Measurements from ENCODE around the gene ANKMY2.

Gene ANKMY2

DNA sequence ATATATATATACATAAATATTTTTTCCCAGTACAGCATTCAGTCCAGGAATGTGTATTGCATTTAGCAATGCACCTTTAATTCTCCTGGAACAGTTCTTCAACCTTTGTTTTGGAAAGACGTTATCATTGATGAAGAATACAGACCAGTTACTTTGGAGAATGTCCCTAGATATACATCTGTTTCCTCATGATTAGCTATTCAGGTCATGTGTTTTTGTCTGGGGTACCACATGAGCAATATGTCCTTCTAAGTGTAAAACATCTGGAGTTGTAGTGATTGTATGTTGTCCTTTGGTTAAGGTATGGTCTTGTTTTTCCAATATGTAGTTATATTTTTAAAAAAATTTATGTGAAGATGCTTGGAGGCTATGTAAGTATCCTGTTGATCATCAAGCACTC lies 10.6 kb upstream of the ANKMY2 start:
- FAIRE-seq (no peak), DNase-seq (ENCODE audit: insufficient read length) (no peak)
- TF ChIP-seq TAF1 (IDR thresholded peaks at IDR 0.05; ENCODE audit: borderline replicate concordance, low read depth, low read length) = no peak
- TF ChIP-seq POLR2AphosphoS5 (IDR thresholded peaks at IDR 0.05; ENCODE audit: low read depth, low read length) = no peak
- TF ChIP-seq POLR2A (IDR thresholded peaks at IDR 0.05; ENCODE audit: low read depth, low read length) = no peak

DNA sequence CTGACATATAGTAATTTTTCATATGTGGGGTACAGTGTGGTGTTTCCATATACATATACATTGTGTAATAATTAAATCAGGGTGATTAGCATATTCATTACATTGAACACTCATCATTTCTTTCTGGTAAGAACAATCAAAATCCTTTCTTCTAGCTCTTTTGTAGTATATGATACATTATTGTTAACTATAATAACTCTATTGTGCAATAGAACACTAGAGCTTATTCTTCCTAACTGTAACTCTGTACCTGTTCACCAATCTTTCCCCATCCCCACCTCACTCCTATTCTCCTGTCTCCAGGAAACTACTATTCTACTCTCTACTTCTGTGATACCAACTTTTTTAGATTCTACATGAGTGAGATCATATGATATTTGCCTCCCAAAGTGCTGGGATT lies 9.8 kb upstream of the ANKMY2 start:
- DNase-seq (ENCODE audit: insufficient read length) (no peak), FAIRE-seq (no peak)
- TF ChIP-seq POLR2A (IDR thresholded peaks at IDR 0.05; ENCODE audit: low read depth, low read length) (no peak), POLR2AphosphoS5 (IDR thresholded peaks at IDR 0.05; ENCODE audit: low read depth, low read length) (no peak), TAF1 (IDR thresholded peaks at IDR 0.05; ENCODE audit: borderline replicate concordance, low read depth, low read length) (no peak)

DNA sequence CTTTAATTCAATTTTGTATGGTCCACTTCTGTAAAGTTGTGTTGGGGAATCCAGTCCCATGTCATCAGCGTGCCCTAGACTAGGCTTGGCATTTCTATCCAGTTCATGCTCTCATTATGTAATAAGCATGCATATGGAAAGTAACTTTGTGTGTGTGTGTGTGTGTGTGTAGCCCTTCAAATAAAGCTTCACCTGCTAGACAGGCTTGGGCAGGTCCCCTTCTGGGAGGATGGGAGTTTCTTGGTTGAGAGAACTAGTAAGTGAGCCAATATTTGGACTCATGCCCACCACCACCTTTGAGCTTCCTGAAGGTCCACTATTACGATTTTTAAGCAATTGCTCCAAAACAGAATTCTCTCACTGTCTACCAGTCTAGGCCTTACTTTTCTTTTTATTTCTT lies 7.3 kb upstream of the ANKMY2 start:
- no peak for FAIRE-seq
- no peak for DNase-seq (ENCODE audit: insufficient read length)

DNA sequence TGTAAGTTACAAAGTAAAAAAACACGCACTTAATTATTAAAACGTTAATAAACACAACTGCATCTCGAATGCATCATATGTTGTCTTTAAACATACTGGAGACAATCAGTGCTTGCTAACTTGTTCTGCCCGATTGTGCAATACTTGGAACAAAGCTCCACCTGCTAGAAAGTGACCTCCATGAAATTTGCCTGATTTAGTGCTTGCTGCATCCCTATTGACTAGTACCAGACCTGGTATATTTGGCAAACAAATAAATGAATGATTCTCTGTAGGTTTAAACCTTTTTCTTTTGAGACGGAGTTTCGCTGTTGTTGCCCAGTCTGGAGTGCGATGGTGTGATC lies 6.7 kb upstream of the ANKMY2 start:
- FAIRE-seq (no peak), DNase-seq (ENCODE audit: insufficient read length) (no peak)
- no peak for TF ChIP-seq POLR2AphosphoS5 (IDR thresholded peaks at IDR 0.05; ENCODE audit: low read depth, low read length)
- TF ChIP-seq TAF1 (IDR thresholded peaks at IDR 0.05; ENCODE audit: borderline replicate concordance, low read depth, low read length) = no peak
- no peak for TF ChIP-seq POLR2A (IDR thresholded peaks at IDR 0.05; ENCODE audit: low read depth, low read length)

More for the DNA sequence above, 7.3 kb upstream of the ANKMY2 start:
- no peak for TF ChIP-seq POLR2AphosphoS5 (IDR thresholded peaks at IDR 0.05; ENCODE audit: low read depth, low read length)
- no peak for TF ChIP-seq POLR2A (IDR thresholded peaks at IDR 0.05; ENCODE audit: low read depth, low read length)
- no peak for TF ChIP-seq TAF1 (IDR thresholded peaks at IDR 0.05; ENCODE audit: borderline replicate concordance, low read depth, low read length)

DNA sequence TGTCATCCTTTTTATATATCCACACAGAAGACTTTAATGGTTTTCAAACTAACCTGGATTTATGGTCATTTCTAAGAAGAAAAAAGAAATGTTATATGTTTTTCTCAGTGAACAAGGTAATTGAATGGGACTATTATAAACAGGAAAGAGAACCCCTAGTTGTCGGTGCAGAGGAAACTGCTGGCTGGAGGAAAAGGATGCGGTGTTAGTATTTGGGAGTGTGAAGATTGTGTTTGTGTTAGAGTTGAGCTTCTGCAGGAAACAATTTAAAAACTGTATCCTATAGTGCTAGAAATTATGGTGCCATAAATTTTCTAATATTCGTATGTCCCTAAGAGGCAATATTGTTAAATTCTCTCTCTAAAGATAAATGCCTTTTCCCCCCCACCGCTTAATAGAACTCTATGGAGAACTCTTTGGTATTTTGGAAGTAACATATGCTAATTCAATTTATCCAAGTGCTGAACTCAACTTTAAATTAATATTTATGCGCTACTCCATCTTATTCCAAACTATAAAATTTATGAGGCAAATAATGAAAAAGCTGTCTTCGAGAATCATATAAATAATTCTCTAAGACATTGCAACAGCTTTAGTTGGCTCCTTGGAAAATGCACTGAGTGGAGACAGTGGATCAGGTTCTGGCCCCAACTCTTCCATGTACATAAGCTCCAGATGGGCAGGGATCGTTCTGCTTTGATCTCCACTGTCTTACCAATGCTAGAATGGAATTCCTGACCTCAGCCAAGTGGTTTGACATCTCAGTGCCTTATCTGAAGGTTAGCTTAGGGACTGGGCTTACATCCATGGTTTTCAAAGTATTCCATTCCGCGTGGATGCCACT lies 6.1 kb upstream of the ANKMY2 start:
- DNase-seq (ENCODE audit: insufficient read length) (no peak), FAIRE-seq (no peak)
- no peak for TF ChIP-seq POLR2AphosphoS5 (IDR thresholded peaks at IDR 0.05; ENCODE audit: low read depth, low read length)
- TF ChIP-seq TAF1 (IDR thresholded peaks at IDR 0.05; ENCODE audit: borderline replicate concordance, low read depth, low read length) = no peak
- TF ChIP-seq POLR2A (IDR thresholded peaks at IDR 0.05; ENCODE audit: low read depth, low read length) = no peak

DNA sequence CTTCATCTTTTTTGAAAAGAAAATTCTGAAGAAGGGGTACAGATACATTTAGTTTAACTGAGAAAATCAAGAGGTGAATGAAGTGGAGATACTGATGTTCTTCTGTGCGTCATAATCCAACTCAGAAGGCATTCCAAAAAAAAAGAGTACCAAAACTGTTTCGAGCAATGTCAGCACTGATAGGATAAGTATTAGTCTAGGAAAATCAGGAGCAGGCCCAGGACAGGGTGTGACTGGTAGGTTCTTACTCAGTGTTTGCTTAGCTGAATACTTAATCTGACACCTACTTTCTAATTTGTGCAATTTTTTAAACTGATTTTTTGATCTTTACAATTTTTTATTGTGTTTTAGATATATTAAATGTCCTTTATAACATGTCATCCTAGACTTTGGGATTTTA lies 4.7 kb upstream of the ANKMY2 start:
- no peak for FAIRE-seq
- DNase-seq (ENCODE audit: insufficient read length) = no peak
- TF ChIP-seq POLR2AphosphoS5 (IDR thresholded peaks at IDR 0.05; ENCODE audit: low read depth, low read length) (no peak), POLR2A (IDR thresholded peaks at IDR 0.05; ENCODE audit: low read depth, low read length) (no peak), TAF1 (IDR thresholded peaks at IDR 0.05; ENCODE audit: borderline replicate concordance, low read depth, low read length) (no peak)

DNA sequence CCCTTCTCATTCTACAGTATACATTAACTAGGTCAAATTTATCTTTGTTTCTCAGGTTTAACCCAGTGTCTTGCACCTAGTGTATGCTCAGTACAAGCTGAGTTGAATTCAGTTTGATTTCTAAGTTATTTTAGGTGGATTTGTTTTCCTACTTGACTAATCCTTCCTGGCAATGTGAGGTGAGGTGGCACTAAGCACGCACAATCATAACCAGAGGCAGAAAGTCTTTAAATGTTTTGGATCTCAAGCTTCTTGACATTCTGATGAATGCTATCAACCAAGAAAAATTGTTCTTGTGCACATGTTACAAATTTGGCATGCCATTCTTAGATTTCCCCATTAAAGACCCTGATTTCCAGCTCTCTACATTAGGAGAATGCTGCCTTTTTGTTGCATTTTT lies 3.6 kb upstream of the ANKMY2 start:
- no peak for TF ChIP-seq POLR2AphosphoS5 (IDR thresholded peaks at IDR 0.05; ENCODE audit: low read depth, low read length)
- DNase-seq (ENCODE audit: insufficient read length) = no peak
- no peak for FAIRE-seq

DNA sequence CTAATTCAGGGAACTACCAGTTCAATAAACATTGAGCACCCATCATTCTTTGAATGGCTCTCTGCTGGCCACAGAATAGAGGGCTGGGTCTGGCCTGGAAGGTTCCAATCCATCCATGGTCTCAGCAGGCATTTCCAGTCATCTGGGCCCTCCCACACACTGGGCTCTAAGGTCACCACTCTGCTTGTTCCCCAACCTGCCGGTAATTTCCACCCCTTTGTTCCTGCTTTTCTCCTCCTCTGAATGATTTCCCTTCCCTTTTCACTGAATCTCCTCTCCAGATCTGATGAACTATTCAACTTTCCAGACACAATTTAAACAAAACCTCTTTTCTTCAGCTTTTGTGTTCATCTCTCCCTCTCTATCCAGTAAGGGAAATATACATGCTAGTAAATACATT lies 3.0 kb upstream of the ANKMY2 start:
- no peak for DNase-seq (ENCODE audit: insufficient read length)
- FAIRE-seq = no peak
- no peak for TF ChIP-seq POLR2AphosphoS5 (IDR thresholded peaks at IDR 0.05; ENCODE audit: low read depth, low read length)
- TF ChIP-seq POLR2A (IDR thresholded peaks at IDR 0.05; ENCODE audit: low read depth, low read length) = no peak
- no peak for TF ChIP-seq TAF1 (IDR thresholded peaks at IDR 0.05; ENCODE audit: borderline replicate concordance, low read depth, low read length)

DNA sequence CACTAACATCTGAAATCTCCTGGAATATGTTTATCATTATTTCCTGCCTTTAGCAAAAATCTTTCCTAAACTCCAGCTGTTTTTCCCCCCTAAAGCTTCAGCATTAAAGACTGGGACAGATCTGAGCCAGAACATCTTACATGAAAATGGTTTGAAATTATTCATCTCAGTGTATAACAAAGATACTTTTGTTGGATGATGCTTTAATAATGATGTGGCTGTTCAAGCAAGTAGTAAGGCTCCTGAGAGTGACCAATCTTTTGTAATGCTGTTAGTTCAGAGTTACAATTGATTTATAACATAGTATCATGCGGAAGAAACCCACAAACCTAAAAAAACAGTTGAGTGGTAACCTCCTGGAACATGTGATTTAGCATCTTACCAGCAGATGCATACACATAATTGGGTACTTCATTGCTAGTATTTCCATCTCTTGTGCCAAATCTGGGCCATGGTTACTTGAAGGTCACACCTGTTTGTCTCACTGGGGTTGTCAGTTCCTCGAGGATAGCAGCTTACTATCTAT lies 1.9 kb upstream of the ANKMY2 start:
- no peak for TF ChIP-seq POLR2AphosphoS5 (IDR thresholded peaks at IDR 0.05; ENCODE audit: low read depth, low read length)
- no peak for TF ChIP-seq POLR2A (IDR thresholded peaks at IDR 0.05; ENCODE audit: low read depth, low read length)
- TF ChIP-seq TAF1 (IDR thresholded peaks at IDR 0.05; ENCODE audit: borderline replicate concordance, low read depth, low read length) = no peak
- DNase-seq (ENCODE audit: insufficient read length) (no peak), FAIRE-seq (no peak)

DNA sequence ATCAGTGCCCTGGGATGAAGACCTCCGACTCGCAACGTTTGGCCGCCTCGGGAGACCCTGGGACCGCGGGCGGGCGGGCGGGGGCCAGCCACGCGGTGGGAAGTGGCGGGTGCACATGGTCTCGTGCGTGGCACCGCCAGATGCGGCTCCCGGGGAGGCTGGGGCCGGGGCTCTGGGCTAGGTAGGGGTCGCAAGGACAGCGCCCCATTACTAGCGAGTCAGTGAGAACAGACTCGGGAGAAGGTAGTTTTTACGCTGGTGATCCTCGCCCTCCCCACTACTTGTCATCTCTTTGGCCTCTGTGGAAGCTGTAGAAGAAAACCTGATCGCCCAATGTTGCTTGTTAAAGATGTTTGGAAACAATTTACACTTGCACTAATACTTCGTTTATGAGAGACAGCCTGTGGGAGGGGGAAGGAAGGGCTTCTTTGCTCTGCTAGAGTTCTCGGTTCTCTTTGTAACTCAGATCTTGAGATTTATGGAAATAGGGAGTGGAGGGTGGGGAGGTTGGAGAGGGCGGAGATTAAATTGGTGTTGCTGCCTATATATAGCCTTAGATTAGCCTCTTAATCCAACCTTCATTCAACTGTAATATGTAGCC lies 1.0 kb upstream of the ANKMY2 start:
- TF ChIP-seq POLR2A (IDR thresholded peaks at IDR 0.05; ENCODE audit: low read depth, low read length) (no peak), TAF1 (IDR thresholded peaks at IDR 0.05; ENCODE audit: borderline replicate concordance, low read depth, low read length) (no peak), POLR2AphosphoS5 (IDR thresholded peaks at IDR 0.05; ENCODE audit: low read depth, low read length) (no peak)
- FAIRE-seq (no peak), DNase-seq (ENCODE audit: insufficient read length) (no peak)

DNA sequence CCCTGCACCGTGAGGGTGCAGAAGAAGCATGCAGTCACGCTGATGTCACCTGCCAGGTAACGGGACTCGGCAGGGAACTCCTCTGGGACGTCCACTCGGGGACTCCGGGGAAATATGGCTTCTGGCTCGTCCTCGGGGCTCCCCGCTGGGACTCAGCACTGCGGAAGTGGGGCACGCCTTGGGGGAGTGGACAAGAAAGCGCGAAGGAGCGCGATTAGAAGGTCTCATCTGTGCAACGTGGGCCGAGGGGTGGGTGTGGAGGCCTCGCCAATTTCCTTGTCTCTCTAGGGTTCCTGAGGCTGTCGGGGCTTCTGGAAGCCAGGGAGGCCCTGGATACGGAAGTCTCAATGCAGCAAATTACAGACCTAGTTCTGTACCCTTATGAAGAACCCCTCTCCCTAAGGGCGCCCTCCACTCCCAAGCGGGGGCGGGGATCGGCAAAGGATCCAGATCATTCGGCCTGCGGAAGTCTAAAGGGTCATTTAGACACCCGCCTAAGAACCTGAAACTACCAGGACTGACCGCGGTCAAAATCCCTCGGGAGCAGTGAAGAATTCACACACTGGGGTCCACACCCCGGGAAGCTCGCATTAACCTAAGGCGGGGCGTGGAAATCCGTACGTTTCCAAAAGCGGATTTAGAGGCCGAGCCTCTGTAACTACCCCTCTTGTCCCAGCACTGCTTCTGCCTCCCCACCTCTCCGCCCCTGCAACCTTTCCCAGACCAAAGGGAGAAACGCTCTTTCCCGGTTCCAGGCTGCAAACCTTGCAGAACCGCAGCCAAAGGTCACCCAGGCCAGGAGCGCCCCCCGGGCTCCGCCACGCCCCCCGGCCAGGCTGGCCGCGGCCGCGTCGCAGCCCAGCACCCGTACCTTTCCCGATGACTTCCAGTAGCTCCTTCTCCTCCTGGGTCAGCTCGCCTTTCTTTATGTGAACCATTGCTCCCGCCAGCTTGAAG lies 640 bp downstream of the ANKMY2 start:
- DNase-seq (ENCODE audit: insufficient read length) = no peak
- no peak for FAIRE-seq

More for the DNA sequence above, 640 bp downstream of the ANKMY2 start:
- TF ChIP-seq POLR2A (IDR thresholded peaks at IDR 0.05; ENCODE audit: low read depth, low read length) (no peak), TAF1 (IDR thresholded peaks at IDR 0.05; ENCODE audit: borderline replicate concordance, low read depth, low read length) (no peak), POLR2AphosphoS5 (IDR thresholded peaks at IDR 0.05; ENCODE audit: low read depth, low read length) (no peak)
